ENCODE data around the gene PPA2.

- TF ChIP-seq POLR2AphosphoS5 (IDR thresholded peaks at IDR 0.05; ENCODE audit: low read depth, low read length): no peak
- TF ChIP-seq POLR2A (IDR thresholded peaks at IDR 0.05; ENCODE audit: low read depth, low read length): no peak
These were observed 84.7 kb downstream of the PPA2 start for GRCh38 chr4:105389167-105389566.
